Rectal smooth muscle tissue (tissue), 1 donor: Measurements from ENCODE around the gene PPP3CB.

Experiments used
- H3K27ac ChIP-seq: one replicate; pipeline ENCODE4 v1.7.0; 2013; ENCODE audit warnings: low read depth, low read length, inconsistent platforms
- H3K27me3 ChIP-seq: one replicate; pipeline ENCODE4 v1.7.0; 2013; ENCODE audit warnings: low read length; ENCODE audit not compliant: control insufficient read depth, insufficient read depth
- H3K36me3 ChIP-seq: one replicate; pipeline ENCODE4 v1.7.0; 2013; ENCODE audit warnings: low read length; ENCODE audit not compliant: control insufficient read depth, insufficient read depth
- H3K4me1 ChIP-seq: one replicate; pipeline ENCODE4 v1.7.0; 2013; ENCODE audit warnings: low read length; ENCODE audit not compliant: control insufficient read depth, insufficient read depth
- H3K4me3 ChIP-seq: one replicate; pipeline ENCODE4 v1.7.0; 2013; ENCODE audit warnings: low read length
- H3K9ac ChIP-seq: one replicate; pipeline ENCODE4 v1.7.0; 2013; ENCODE audit warnings: low read length

Gene PPP3CB

GRCh38 chr10:73495884-73496674, at the start of gene PPP3CB:
TSS of gene PPP3CB (minus strand) at chr10:73496024. CDS start at chr10:73495889, 135 bp downstream.
- H3K27ac ChIP-seq, result peak within 1 kb of the TSS; percentile 94
- peak within 1 kb of the TSS; percentile 94 for H3K9ac ChIP-seq
- peaks cover 5% of the 10 kb centered on the region for H3K36me3 ChIP-seq
- H3K4me3 ChIP-seq, result peak within 1 kb of the TSS; percentile 96
- no peaks in the 10 kb centered on the region for H3K27me3 ChIP-seq
- H3K4me1 ChIP-seq, result peaks cover 9% of the 10 kb centered on the region

DNA sequence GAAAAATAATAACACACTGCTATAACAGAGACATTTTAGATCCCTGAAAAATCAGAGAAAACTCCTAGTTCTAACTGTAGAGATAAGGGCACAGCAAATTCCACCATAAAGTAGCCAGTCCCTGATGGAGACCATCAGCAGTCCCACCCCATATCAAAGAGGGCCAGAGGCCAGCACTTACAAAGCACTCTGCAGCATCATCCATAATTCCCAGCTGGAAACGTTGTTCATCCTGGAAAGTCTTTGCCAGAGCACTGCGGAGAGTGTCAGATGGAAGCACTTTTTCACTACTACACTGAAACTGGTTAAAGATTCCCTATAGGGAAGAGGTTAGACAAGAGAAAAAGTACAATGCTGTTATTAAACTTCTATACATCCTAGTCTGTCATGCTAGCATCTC, 49.5 kb upstream of the PPP3CB start:
- H3K9ac ChIP-seq, result no peak overlapping the region
- no peaks in the 10 kb centered on the region for H3K27me3 ChIP-seq
- peaks cover 12% of the 10 kb centered on the region for H3K36me3 ChIP-seq
- no peak overlapping the region for H3K27ac ChIP-seq
- H3K4me1 ChIP-seq, result no peaks in the 10 kb centered on the region
- H3K4me3 ChIP-seq, result no peak overlapping the region

DNA sequence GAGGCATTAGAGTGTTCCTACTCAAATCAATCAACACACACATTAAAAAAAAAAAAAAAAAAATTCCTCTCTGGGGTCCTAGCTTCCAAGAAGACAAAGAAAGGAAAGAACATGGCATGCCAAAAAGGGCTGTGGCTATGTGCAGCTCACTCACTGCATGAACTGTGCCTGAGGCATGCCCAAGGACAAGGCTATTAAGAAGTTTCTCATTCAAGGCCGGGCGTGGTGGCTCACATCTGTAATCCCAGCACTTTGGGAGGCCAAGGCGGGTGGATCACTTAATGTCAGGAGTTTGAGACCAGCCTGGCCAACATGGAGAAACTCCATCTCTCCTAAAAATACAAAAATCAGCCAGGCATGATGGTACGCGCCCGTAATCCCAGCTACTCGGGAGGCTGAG, 41.9 kb upstream of the PPP3CB start:
- peaks cover 13% of the 10 kb centered on the region for H3K36me3 ChIP-seq
- H3K27ac ChIP-seq, result no peak overlapping the region
- H3K4me1 ChIP-seq, result no peaks in the 10 kb centered on the region

GRCh38 chr10:73537288-73537687, 41.5 kb upstream of the PPP3CB start:
- no peaks in the 10 kb centered on the region for H3K27me3 ChIP-seq
- H3K9ac ChIP-seq, result no peak overlapping the region
- peaks cover 13% of the 10 kb centered on the region for H3K36me3 ChIP-seq
- H3K4me3 ChIP-seq, result no peak overlapping the region
- no peaks in the 10 kb centered on the region for H3K4me1 ChIP-seq
- H3K27ac ChIP-seq, result no peak overlapping the region

More for the DNA sequence above, 41.9 kb upstream of the PPP3CB start:
- no peaks in the 10 kb centered on the region for H3K27me3 ChIP-seq
- no peak overlapping the region for H3K9ac ChIP-seq
- no peak overlapping the region for H3K4me3 ChIP-seq

DNA sequence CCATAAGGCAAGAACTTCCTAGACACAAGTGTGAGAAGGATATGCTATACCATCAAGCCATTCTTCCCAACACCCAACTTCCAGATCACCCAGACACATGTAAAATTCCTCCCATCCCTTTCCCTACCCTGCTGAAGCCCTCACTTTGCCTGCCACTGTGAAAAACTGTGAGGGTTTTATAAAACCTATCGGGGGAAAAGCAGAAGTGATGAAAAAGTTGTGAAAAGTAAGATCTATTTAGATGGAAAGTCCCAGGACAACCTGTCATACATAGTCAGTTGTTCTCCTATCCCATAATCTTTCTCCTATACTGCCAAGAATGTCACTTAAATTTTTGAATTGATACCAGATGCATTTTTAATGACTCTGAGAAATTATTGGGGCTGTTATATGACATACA, 39.0 kb upstream of the PPP3CB start:
- Histone ChIP-seq H3K9ac (no peak overlapping the region), H3K4me1 (no peaks in the 10 kb centered on the region), H3K27me3 (no peaks in the 10 kb centered on the region), H3K4me3 (no peak overlapping the region), H3K36me3 (peaks cover 3% of the 10 kb centered on the region), H3K27ac (no peak overlapping the region)

DNA sequence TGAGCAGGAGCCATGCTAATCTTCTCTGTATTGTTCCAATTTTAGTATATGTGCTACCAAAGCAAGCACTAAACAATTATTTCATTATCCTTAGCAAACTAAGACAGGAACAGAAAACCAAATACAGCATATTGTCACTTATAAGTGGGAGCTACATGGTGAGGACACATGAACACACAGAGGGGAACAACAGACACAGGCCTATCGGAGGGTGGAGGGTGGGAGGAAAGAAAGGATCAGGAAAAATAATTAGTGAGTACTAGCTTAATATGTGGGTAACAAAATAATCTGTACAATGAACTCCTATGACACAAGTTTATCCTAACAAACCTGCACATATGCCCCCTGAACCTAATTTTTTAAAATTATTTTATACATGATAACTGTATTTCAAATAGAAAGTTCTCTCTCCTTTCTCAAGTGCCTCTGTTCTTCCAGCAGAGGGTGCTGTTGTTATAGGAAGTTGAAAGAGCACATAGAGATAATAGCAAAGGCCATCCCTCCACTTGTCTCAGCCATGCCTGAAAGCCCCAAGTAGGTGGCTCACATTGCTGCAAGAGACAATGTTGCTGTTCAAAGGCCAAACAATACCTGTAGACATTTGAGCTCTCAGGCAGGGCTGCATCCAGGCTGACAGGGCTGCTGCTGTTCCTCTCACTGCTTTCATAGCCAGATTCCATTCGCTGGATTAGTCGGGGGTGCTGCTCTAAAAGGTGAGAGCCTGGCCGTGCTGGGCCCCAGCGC, 33.4 kb upstream of the PPP3CB start:
- no peak overlapping the region for H3K9ac ChIP-seq
- no peak overlapping the region for H3K4me3 ChIP-seq
- no peaks in the 10 kb centered on the region for H3K27me3 ChIP-seq

GRCh38 chr10:73522263-73522662, 26.4 kb upstream of the PPP3CB start:
- Histone ChIP-seq H3K27me3 (no peaks in the 10 kb centered on the region), H3K4me1 (no peaks in the 10 kb centered on the region), H3K4me3 (no peak overlapping the region), H3K9ac (no peak overlapping the region), H3K36me3 (peaks cover 11% of the 10 kb centered on the region), H3K27ac (no peak overlapping the region)

More for the DNA sequence above, 33.4 kb upstream of the PPP3CB start:
- Histone ChIP-seq H3K36me3 (peaks cover 7% of the 10 kb centered on the region), H3K4me1 (no peaks in the 10 kb centered on the region), H3K27ac (no peak overlapping the region)

DNA sequence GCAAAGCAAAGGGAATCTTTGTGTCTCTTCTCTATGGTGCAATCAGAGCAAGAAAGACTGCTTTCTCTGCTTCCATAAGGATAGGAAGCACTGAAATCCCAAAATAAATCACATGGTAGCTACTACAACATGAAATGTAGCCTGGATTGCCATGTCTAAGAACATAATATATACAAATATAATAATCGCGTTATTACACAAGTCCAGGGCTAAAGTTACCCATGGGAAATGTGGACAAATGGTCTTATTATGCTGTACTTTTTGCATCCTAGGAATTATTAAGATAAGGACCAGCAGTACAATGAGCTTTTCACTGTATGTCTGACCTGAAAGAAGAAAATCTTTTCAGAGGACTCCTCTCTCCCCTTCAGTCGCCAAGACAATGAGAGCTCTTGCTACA, 23.5 kb upstream of the PPP3CB start:
- Histone ChIP-seq H3K27ac (no peak overlapping the region), H3K36me3 (peaks cover 14% of the 10 kb centered on the region), H3K9ac (no peak overlapping the region), H3K4me3 (no peak overlapping the region), H3K4me1 (no peaks in the 10 kb centered on the region), H3K27me3 (no peaks in the 10 kb centered on the region)

DNA sequence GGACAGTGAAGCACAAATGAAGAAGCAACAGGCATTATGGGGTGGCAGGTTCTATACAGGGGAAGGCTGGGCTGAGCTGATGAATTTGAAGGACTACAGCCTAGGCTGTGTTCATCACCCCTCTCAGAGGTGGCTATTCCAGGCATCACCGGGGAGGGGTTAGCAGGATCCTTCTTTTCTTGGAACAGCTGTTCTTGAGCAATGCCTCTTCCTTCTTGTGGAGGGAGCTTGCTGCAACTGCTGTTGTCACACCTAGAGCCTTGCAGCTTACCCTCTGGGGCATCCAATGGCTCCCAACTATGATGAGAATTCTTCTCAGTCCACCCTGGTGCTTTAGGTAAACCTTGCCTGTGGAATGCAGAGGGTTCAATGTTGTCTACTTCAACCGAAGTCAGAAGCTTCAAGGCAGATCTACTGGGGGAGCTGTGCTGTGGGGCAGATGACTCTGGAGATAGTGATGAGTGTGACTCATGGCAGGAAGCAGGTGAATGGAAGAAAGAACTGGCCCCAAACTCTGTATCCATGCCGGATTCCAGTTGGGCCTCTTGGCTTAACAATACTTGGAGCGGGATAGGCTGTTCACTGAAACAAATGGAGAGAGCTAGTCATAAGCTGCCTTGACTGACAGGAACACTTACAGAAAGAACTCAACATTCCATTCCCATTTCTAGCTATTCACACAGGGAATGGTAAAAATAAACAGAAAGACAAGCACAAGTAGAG, 21.5 kb upstream of the PPP3CB start:
- no peak overlapping the region for H3K4me3 ChIP-seq
- H3K27me3 ChIP-seq, result no peaks in the 10 kb centered on the region
- no peak overlapping the region for H3K27ac ChIP-seq
- H3K4me1 ChIP-seq, result no peaks in the 10 kb centered on the region
- no peak overlapping the region for H3K9ac ChIP-seq
- peaks cover 10% of the 10 kb centered on the region for H3K36me3 ChIP-seq

DNA sequence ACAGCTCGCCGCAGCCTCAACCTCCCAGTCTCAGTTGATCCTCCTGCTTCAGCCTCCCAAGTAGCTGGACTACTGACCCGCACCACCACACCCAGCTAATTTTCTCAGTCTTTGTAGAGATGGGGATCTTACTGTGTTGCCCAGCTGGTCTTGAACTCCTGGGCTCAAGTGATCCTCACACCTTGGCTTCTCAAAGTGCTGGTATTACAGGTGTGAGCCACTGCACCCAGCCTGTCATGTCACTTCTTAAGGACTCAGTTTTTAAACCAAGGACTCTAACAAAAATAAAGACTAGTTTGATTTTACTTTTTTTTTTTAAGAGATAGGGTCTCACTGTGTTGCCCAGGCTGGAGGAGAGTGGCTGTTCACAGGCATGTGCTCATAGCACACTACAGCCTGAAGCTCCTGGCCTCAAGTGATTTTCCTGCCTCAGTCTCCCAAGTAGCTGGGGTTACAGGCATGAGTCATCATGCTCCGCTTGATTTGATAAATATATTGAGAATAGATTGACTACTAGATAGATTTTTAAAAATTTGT, 16.5 kb upstream of the PPP3CB start:
- Histone ChIP-seq H3K4me1 (no peaks in the 10 kb centered on the region), H3K27me3 (no peaks in the 10 kb centered on the region), H3K36me3 (peaks cover 5% of the 10 kb centered on the region), H3K4me3 (no peak overlapping the region), H3K27ac (no peak overlapping the region), H3K9ac (no peak overlapping the region)

DNA sequence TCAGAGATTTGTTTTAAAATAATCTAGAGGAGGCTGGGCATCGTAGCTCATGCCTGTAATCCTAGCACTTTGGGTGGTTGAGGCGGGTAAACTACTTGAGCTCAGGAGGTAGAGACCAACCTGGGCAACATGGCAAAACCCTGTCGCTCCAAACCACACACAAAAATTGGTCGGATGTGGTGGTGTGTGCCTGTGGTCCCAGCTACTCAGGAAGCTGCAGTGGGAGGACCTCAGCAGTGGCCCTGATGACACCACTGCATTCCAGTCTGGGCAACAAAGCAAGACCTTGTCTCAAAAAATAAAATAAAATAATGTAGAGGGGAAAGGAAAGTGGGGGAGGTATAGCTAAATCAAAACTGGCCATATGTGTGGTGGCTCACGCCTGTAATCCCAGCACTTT, 13.9 kb upstream of the PPP3CB start:
- no peak overlapping the region for H3K27ac ChIP-seq
- no peak overlapping the region for H3K4me3 ChIP-seq
- no peak overlapping the region for H3K9ac ChIP-seq
- H3K36me3 ChIP-seq, result peaks cover 3% of the 10 kb centered on the region
- H3K4me1 ChIP-seq, result no peaks in the 10 kb centered on the region
- no peaks in the 10 kb centered on the region for H3K27me3 ChIP-seq

- H3K4me3 ChIP-seq, result no peak overlapping the region
- H3K36me3 ChIP-seq, result peaks cover 7% of the 10 kb centered on the region
- no peak overlapping the region for H3K27ac ChIP-seq
- H3K27me3 ChIP-seq, result no peaks in the 10 kb centered on the region
- H3K4me1 ChIP-seq, result no peaks in the 10 kb centered on the region
- no peak overlapping the region for H3K9ac ChIP-seq
Measured at GRCh38 chr10:73506491-73506890, 10.7 kb upstream of the PPP3CB start.
